Endothelial cell of umbilical vein (primary cell): ENCODE results near the gene GPSM1.

ENCODE experiments used
- JUN ChIP-seq: IDR thresholded peaks from 2 replicates; pipeline ENCODE4 v1.6.1; 2011; ENCODE audit warnings: borderline replicate concordance, low read depth; ENCODE audit not compliant: insufficient read length, insufficient read depth
- TF ChIP-seq, protein P1 (sequence below), 2 donors: IDR thresholded peaks; 1 replicate in 1 of 2; 2 replicates in 1 of 2; pipeline ENCODE4 v1.5.1; 2011; ENCODE audit warnings: low read length in 2 of 2, mild to moderate bottlenecking in 2 of 2, moderate library complexity in 2 of 2, control low read depth in 1 of 2, inconsistent platforms in 1 of 2, low read depth in 1 of 2; ENCODE audit not compliant: insufficient read depth in 1 of 2; ENCODE audit errors: extremely low read depth in 1 of 2

DNA sequence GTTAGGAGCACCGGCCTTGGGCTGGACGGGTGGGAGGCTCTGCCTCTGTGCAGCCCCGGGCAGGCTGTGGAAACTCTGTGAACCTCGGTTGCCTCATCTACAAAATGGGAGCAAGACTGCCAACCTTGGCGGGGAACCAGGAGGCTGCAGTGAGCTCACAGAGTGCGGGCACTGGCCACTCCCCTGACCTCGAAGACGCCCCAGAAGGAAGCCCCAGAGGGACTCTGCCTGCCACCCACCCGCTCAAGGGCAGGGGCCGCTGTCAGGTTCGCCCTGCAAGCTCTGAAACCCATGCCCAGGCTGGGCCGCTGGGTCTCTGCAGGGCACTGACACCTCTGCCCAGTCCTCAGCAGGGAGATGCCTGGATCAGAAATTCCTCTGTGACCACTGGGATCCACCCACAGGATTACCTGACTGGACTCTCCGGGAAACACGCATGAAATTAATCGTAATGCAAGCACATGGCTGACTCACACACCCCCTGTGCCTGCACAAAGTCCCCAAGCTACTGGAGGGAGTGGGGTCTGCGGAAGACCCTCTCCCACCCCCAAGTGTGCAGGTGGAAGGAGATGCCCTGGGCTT is 30.8 kb upstream of the GPSM1 start:
- TF ChIP-seq JUN, result no peak
- TF ChIP-seq, protein P1, sequence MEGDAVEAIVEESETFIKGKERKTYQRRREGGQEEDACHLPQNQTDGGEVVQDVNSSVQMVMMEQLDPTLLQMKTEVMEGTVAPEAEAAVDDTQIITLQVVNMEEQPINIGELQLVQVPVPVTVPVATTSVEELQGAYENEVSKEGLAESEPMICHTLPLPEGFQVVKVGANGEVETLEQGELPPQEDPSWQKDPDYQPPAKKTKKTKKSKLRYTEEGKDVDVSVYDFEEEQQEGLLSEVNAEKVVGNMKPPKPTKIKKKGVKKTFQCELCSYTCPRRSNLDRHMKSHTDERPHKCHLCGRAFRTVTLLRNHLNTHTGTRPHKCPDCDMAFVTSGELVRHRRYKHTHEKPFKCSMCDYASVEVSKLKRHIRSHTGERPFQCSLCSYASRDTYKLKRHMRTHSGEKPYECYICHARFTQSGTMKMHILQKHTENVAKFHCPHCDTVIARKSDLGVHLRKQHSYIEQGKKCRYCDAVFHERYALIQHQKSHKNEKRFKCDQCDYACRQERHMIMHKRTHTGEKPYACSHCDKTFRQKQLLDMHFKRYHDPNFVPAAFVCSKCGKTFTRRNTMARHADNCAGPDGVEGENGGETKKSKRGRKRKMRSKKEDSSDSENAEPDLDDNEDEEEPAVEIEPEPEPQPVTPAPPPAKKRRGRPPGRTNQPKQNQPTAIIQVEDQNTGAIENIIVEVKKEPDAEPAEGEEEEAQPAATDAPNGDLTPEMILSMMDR (IDR thresholded peaks at IDR 0.05; ENCODE audit: extremely low read depth in 1 of 2, insufficient read depth in 1 of 2, low read depth in 1 of 2, low read length in 2 of 2), result no peak
